ENCODE data around the gene IL18.
"Not testable (repeated sequence)": the region's sequence is repeated elsewhere in the genome, so short reads cannot be mapped to it uniquely, and the experiment has no call there.

The IL18 gene

GRCh38 chr11:112115386-112115785 is 48.5 kb downstream of the IL18 start:
- no peak for DNase-seq

GRCh38 chr11:112114460-112114859 is 49.4 kb downstream of the IL18 start:
- DNase-seq: no peak

- no peak for DNase-seq
Observed at GRCh38 chr11:112113539-112114457, 50.1 kb downstream of the IL18 start.

- no peak for DNase-seq
Observed at GRCh38 chr11:112106070-112106469, 57.8 kb downstream of the IL18 start.

- DNase-seq: no peak
Observed at GRCh38 chr11:112103446-112103845, 60.4 kb downstream of the IL18 start.

- DNase-seq: no peak
Observed at GRCh38 chr11:112100462-112100861, 63.4 kb downstream of the IL18 start.

- DNase-seq: no peak
Observed at GRCh38 chr11:112097734-112098528, 66.0 kb downstream of the IL18 start.

GRCh38 chr11:112096194-112096593 is 67.7 kb downstream of the IL18 start:
- DNase-seq: no peak

GRCh38 chr11:112095302-112095701 is 68.6 kb downstream of the IL18 start:
- DNase-seq: not testable (repeated sequence)
